Effector memory CD8-positive, alpha-beta T cell (primary cell): Measurements from ENCODE around the gene ASB2.

ENCODE experiments used
- ATAC-seq: fragments of 150-1000 bp; cut with Tn5 transposase; replicated peaks from 2 replicates; pipeline ENCODE4 v1.10.0; 2021; ENCODE audit warnings: mild to moderate bottlenecking, moderate library complexity
- DNase-seq, 3 experiments: peaks; one replicate each; pipeline ENCODE4 v3.0.0; 2021
- H3K27ac Mint-ChIP-seq, 2 donors: one replicate each; pipeline ENCODE4 v1.8.0; 2022; ENCODE audit warnings: mild to moderate bottlenecking in 2 of 2, mixed read lengths in 2 of 2, moderate library complexity in 2 of 2
- H3K27me3 Mint-ChIP-seq, 2 donors: one replicate each; pipeline ENCODE4 v1.8.0; 2022; ENCODE audit warnings: mixed read lengths in 2 of 2
- H3K36me3 Mint-ChIP-seq: one replicate; pipeline ENCODE4 v1.8.0; 2022; ENCODE audit warnings: mild to moderate bottlenecking, moderate library complexity, mixed read lengths; ENCODE audit not compliant: insufficient read depth
- H3K4me1 Mint-ChIP-seq, 2 donors: one replicate each; pipeline ENCODE4 v1.8.0; 2022; ENCODE audit warnings: low read depth in 2 of 2, mixed read lengths in 2 of 2
- H3K4me3 Mint-ChIP-seq, 2 donors: one replicate each; pipeline ENCODE4 v1.8.0; 2022; ENCODE audit warnings: mild to moderate bottlenecking in 2 of 2, mixed read lengths in 2 of 2, moderate library complexity in 2 of 2
- H3K9me3 Mint-ChIP-seq, 2 donors: one replicate each; pipeline ENCODE4 v1.8.0; 2022; ENCODE audit warnings: mixed read lengths in 2 of 2

ASB2 gene

GRCh38 chr14:94011795-94012194 is 35.4 kb upstream of the ASB2 start:
- H3K27me3 Mint-ChIP-seq, result peaks cover 30 to 46% of the 10 kb centered on the region in 2 donors
- no peaks in the 10 kb centered on the region for H3K9me3 Mint-ChIP-seq
- H3K36me3 Mint-ChIP-seq, result peaks cover 6% of the 10 kb centered on the region
- H3K4me3 Mint-ChIP-seq, result peak overlapping the region; percentile 61 to 77
- peak; percentile 37 to 42 (median 42) for DNase-seq
- peak overlapping the region; percentile 64 to 92 for H3K27ac Mint-ChIP-seq
- peak; percentile 95 for ATAC-seq
- peaks cover 26 to 35% of the 10 kb centered on the region in 2 donors for H3K4me1 Mint-ChIP-seq

GRCh38 chr14:94010625-94011024 is 34.3 kb upstream of the ASB2 start:
- H3K4me1 Mint-ChIP-seq, result peaks cover 26 to 35% of the 10 kb centered on the region in 2 donors
- H3K4me3 Mint-ChIP-seq, result no peak overlapping the region
- H3K36me3 Mint-ChIP-seq, result peaks cover 3% of the 10 kb centered on the region
- DNase-seq, result no peak
- no peaks in the 10 kb centered on the region for H3K9me3 Mint-ChIP-seq
- peaks cover 30 to 39% of the 10 kb centered on the region in 2 donors for H3K27me3 Mint-ChIP-seq
- H3K27ac Mint-ChIP-seq, result no peak overlapping the region
- no peak for ATAC-seq

GRCh38 chr14:94009767-94010166 is 33.4 kb upstream of the ASB2 start:
- Mint-ChIP-seq H3K27me3 (peaks cover 37 to 47% of the 10 kb centered on the region in 2 donors), H3K27ac (peak overlapping the region in 1 of 2 donors; percentile 20), H3K36me3 (peaks cover 3% of the 10 kb centered on the region), H3K4me3 (no peak overlapping the region), H3K9me3 (no peaks in the 10 kb centered on the region), H3K4me1 (peaks cover 26 to 35% of the 10 kb centered on the region in 2 donors)
- ATAC-seq (peak; percentile 15), DNase-seq (no peak)

GRCh38 chr14:94008234-94008633 is 31.9 kb upstream of the ASB2 start:
- Mint-ChIP-seq H3K9me3 (no peaks in the 10 kb centered on the region), H3K27ac (peak overlapping the region in 1 of 2 donors; percentile 54), H3K36me3 (peaks cover 3% of the 10 kb centered on the region), H3K4me1 (peaks cover 26 to 35% of the 10 kb centered on the region in 2 donors), H3K27me3 (peaks cover 37 to 63% of the 10 kb centered on the region in 2 donors), H3K4me3 (peak overlapping the region in 1 of 2 donors; percentile 3)
- ATAC-seq (peak; percentile 18), DNase-seq (no peak)

GRCh38 chr14:94005324-94006073 is 29.1 kb upstream of the ASB2 start:
- H3K27ac Mint-ChIP-seq, result no peak overlapping the region
- H3K27me3 Mint-ChIP-seq, result peaks cover 23 to 68% of the 10 kb centered on the region in 2 donors
- DNase-seq, result no peak
- H3K36me3 Mint-ChIP-seq, result peaks cover 3% of the 10 kb centered on the region
- no peaks in the 10 kb centered on the region for H3K9me3 Mint-ChIP-seq
- peaks cover 15 to 23% of the 10 kb centered on the region in 2 donors for H3K4me1 Mint-ChIP-seq
- no peak overlapping the region for H3K4me3 Mint-ChIP-seq
- ATAC-seq, result peak; percentile 30

GRCh38 chr14:94004015-94004414 is 27.6 kb upstream of the ASB2 start:
- Mint-ChIP-seq H3K27ac (no peak overlapping the region), H3K4me1 (peaks cover 10 to 15% of the 10 kb centered on the region in 2 donors), H3K36me3 (no peaks in the 10 kb centered on the region), H3K9me3 (no peaks in the 10 kb centered on the region), H3K27me3 (peaks cover 8 to 53% of the 10 kb centered on the region in 2 donors), H3K4me3 (no peak overlapping the region)
- ATAC-seq, result no peak
- DNase-seq, result no peak

- no peaks in the 10 kb centered on the region for H3K9me3 Mint-ChIP-seq
- H3K27ac Mint-ChIP-seq, result no peak overlapping the region
- peaks cover 7 to 47% of the 10 kb centered on the region in 2 donors for H3K27me3 Mint-ChIP-seq
- no peak for ATAC-seq
- H3K36me3 Mint-ChIP-seq, result no peaks in the 10 kb centered on the region
- H3K4me3 Mint-ChIP-seq, result no peak overlapping the region
- DNase-seq, result no peak
- H3K4me1 Mint-ChIP-seq, result peaks cover 10 to 12% of the 10 kb centered on the region in 2 donors
Measured at GRCh38 chr14:94003397-94003796, 27.0 kb upstream of the ASB2 start.

GRCh38 chr14:94001501-94002396 is 25.4 kb upstream of the ASB2 start:
- Mint-ChIP-seq H3K4me3 (no peak overlapping the region), H3K27me3 (peaks cover 7 to 40% of the 10 kb centered on the region in 2 donors), H3K9me3 (no peaks in the 10 kb centered on the region), H3K4me1 (peaks cover 6 to 10% of the 10 kb centered on the region in 2 donors), H3K36me3 (no peaks in the 10 kb centered on the region), H3K27ac (no peak overlapping the region)
- ATAC-seq (peak; percentile 88), DNase-seq (peak; percentile 47 to 57 (median 55))

- Mint-ChIP-seq H3K4me3 (no peak overlapping the region), H3K27ac (no peak overlapping the region), H3K4me1 (peaks cover 6 to 10% of the 10 kb centered on the region in 2 donors), H3K36me3 (no peaks in the 10 kb centered on the region), H3K9me3 (no peaks in the 10 kb centered on the region), H3K27me3 (peaks cover 7 to 44% of the 10 kb centered on the region in 2 donors)
- ATAC-seq, result no peak
- DNase-seq, result no peak
Measured at GRCh38 chr14:94001016-94001415, 24.6 kb upstream of the ASB2 start.

- Mint-ChIP-seq H3K27me3 (peaks cover 5 to 47% of the 10 kb centered on the region in 2 donors), H3K27ac (no peak overlapping the region), H3K36me3 (no peaks in the 10 kb centered on the region), H3K9me3 (no peaks in the 10 kb centered on the region), H3K4me1 (peaks cover 6 to 10% of the 10 kb centered on the region in 2 donors), H3K4me3 (no peak overlapping the region)
- DNase-seq, result no peak
- no peak for ATAC-seq
Measured at GRCh38 chr14:94000267-94000666, 23.9 kb upstream of the ASB2 start.

- H3K27me3 Mint-ChIP-seq, result peaks cover 0 to 40% of the 10 kb centered on the region in 2 donors
- no peak overlapping the region for H3K4me3 Mint-ChIP-seq
- ATAC-seq (no peak), DNase-seq (no peak)
- H3K27ac Mint-ChIP-seq, result no peak overlapping the region
- peaks cover 6 to 10% of the 10 kb centered on the region in 2 donors for H3K4me1 Mint-ChIP-seq
- no peaks in the 10 kb centered on the region for H3K9me3 Mint-ChIP-seq
- H3K36me3 Mint-ChIP-seq, result no peaks in the 10 kb centered on the region
Measured at GRCh38 chr14:93999573-93999972, 23.2 kb upstream of the ASB2 start.

- ATAC-seq, result no peak
- no peak overlapping the region for H3K4me3 Mint-ChIP-seq
Measured at GRCh38 chr14:93998871-93999403, 22.6 kb upstream of the ASB2 start.

More at GRCh38 chr14:93998871-93999403, 22.6 kb upstream of the ASB2 start:
- H3K9me3 Mint-ChIP-seq, result no peaks in the 10 kb centered on the region
- H3K4me1 Mint-ChIP-seq, result peaks cover 6 to 10% of the 10 kb centered on the region in 2 donors
- no peak overlapping the region for H3K27ac Mint-ChIP-seq
- DNase-seq, result no peak
- H3K36me3 Mint-ChIP-seq, result no peaks in the 10 kb centered on the region
- H3K27me3 Mint-ChIP-seq, result peaks cover 0 to 33% of the 10 kb centered on the region in 2 donors
